T-helper 9 cell (primary cell): ENCODE measurements around the gene RAD17.
"Not testable (repeated sequence)": the region's sequence is repeated elsewhere in the genome, so short reads cannot be mapped to it uniquely, and the experiment has no call there.

Source experiments
- DNase-seq: peaks from one replicate; pipeline ENCODE4 v3.0.0-alpha.2; 2020
- total RNA-seq, 2 donors: gene quantifications; one replicate each; lab custom pipeline; 2026; lab: John Stamatoyannopoulos, UW

Gene RAD17, protein sequence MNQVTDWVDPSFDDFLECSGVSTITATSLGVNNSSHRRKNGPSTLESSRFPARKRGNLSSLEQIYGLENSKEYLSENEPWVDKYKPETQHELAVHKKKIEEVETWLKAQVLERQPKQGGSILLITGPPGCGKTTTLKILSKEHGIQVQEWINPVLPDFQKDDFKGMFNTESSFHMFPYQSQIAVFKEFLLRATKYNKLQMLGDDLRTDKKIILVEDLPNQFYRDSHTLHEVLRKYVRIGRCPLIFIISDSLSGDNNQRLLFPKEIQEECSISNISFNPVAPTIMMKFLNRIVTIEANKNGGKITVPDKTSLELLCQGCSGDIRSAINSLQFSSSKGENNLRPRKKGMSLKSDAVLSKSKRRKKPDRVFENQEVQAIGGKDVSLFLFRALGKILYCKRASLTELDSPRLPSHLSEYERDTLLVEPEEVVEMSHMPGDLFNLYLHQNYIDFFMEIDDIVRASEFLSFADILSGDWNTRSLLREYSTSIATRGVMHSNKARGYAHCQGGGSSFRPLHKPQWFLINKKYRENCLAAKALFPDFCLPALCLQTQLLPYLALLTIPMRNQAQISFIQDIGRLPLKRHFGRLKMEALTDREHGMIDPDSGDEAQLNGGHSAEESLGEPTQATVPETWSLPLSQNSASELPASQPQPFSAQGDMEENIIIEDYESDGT
- total RNA-seq: 46.3 to 55.3 reads per million in 2 donors

DNA sequence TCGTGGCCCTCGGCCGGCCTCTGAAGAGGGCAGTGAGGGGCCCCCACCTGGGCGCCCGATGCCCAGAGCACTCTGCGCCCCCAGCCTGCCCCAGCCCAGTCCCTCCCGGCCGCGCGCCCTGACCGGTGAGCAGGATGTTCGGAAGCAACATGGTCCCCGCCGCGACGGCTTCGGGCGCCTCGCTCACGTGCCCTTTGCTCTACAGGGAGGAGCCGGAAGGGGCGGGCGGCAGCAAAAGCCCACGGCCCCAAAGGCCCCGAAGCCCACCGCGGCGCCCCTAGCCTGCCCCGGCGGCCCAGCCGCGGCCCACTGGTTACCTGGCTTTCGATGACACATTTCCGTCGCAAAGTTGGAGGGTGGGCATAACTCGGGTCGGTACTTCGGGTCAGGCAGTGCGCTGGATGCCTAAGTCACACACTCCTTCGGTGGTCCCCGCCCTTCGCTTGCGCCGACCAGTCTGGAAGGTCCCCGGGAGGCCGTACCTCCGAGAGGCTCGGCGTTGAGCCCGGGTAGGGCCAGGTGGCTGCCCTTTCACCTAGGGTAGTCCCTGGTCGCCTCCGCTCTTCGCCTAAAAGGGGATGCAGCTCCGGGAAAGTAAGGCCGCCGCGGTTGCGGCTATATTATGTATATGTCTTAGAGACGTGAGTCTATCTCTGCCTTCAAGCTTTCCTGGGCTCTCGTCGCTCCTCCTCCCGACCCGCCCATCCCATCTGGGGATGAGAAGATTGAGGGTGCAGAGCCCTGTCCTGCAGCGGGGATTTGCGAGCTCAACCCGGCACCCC is at the start of gene RAD17, which contains the start of the genes AK6 and TAF9:
RAD17 (plus strand) TSS at position 479 of the 782 bp plus-strand sequence. CDS start 2,391 bp downstream, outside the sequence.
AK6 (minus strand) TSS at position 181 of the 782 bp plus-strand sequence; CDS start at position 151, 30 bp downstream.
TAF9 (minus strand) TSS at position 181 of the 782 bp plus-strand sequence. CDS start 3,783 bp downstream, outside the sequence.
- peak; percentile 86 for DNase-seq

DNA sequence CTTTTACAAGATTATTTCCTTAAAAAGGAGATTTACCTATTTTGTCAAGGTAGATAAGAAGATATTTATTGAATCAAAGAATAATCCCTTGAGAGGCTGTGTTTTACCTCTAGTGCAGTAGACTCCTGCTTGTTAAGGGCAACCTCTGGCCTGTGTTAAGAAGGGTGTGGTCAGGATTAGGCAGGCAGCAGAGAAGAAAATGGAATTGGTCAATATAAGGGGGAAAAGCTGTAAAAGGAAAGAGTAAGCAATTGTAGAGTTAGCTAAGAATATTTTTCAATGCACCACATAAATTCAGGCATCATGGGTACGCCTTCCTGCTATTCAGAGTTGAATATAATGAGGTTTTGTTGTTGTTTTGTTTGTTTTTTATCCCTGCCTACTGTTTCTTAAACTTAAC is 43.3 kb upstream of the RAD17 start:
- no peak for DNase-seq

DNA sequence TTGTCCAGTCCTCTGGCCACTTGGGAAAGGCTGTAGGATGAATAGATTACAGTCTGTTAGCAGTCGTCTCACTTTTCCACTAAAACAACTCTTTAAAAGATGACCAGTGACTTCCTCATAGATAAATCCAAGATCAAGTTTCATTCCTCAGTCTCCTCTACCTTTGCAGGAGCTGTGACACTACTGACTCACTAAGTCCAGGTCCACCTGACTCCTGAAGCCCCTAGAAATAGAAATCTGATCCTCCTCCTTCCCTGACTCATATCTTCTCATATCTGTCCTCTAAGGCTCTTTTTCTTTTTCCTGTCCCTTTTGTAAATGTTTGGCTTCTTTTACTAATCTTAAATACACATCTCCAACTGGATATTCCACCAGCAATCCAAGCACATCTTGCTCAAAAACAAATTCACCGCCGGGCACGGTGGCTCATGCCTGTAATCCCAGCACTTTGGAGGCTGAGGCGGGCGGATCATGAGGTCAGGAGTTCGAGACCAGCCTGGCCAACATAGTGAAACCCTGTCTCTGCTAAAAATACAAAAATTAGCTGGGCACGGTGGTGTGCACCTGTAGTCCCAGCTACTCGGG is 39.6 kb upstream of the RAD17 start:
- DNase-seq: no peak

DNA sequence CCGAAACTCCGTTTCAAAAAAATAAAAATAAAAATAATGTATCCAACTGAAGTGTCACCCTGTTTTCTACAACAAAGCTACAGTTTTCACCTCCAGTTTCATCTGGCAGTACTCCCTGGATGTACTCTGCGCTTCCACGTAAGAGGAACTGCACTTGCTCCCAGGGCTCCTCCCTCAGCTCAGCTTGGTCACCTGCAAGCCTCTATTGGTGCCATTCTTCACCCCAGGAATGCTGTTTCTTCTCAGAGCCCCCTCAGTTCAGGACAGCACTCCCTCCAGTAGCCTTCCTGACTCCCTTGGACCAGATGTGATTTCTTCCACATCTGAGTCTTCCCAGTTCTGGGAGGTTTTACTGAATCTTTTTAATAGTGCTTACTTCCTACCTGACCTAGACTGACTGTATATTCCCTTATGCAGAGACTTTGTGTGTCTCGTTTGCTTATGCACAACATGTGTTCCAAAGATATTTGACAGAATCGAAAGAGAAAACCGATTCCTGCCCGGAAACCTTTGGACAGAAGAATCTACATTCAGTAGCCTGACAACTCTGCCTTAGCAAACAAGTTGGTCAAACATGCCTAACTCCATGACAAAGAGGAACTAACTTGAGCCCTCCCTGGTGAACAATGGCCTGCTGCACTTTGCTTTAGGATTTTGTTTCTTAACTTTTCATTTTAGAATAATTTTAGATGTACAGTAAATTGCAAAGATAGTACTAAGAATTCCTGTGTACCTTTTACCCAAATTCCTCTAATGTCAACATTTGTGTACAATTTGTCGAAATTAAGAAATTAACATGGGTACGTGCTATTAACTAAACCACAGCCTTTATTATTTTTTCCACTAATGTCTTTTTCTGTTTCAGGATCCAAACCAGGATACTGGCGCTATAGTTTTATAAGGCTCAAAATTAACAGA is 37.8 kb upstream of the RAD17 start:
- no peak for DNase-seq

DNA sequence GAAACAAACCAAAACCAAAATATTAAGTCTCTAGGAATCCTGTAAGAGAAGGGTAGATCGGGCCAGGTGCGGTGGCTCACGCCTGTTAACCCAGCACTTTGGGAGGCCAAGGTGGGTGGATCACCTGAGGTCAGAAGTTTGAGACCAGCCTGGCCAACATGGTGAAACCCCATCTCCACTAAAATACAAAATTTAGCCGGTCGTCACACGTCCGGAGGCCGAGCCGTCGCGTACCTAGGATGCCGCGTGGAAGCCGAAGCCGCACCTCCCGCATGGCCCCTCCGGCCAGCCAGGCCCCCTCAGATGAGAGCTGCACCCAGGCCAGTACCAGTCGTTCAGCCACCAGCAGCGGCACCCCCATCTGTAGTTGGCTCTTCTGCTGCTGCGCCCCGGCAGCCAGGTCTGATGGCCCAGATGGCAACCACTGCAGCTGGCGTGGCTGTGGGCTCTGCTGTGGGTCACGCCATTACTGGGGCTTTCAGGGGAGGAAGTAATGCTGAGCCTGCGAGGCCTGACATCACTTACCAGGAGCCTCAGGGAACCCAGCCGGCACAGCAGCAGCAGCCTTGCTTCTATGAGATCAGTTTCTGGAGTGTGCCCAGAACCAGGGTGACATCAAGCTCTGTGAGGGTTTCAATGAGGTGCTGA is 35.8 kb upstream of the RAD17 start:
- not testable (repeated sequence) for DNase-seq

DNA sequence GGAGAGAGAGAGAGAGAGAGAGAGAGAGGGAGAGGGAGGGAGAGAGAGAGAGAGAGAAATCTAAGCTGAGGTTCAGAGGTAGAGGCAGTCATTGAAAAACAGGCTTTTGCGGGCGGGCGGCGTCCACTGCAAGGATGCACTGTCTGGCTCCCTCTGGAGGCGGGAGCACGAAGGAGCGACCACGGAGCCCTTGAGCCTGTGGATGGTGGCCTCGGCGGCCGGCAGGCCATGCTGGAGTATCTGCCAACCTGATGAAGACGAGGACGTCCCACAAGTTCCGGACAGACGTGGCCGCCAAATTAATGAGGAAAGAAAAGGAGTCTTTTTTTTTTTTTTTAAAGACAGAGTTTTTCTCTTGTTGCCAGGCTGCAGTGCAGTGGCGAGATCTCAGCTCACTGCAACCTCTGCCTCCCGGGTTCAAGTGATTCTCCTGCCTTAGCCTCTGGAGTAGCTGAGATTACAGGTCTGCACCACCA is 34.8 kb upstream of the RAD17 start:
- peak; percentile 61 for DNase-seq

DNA sequence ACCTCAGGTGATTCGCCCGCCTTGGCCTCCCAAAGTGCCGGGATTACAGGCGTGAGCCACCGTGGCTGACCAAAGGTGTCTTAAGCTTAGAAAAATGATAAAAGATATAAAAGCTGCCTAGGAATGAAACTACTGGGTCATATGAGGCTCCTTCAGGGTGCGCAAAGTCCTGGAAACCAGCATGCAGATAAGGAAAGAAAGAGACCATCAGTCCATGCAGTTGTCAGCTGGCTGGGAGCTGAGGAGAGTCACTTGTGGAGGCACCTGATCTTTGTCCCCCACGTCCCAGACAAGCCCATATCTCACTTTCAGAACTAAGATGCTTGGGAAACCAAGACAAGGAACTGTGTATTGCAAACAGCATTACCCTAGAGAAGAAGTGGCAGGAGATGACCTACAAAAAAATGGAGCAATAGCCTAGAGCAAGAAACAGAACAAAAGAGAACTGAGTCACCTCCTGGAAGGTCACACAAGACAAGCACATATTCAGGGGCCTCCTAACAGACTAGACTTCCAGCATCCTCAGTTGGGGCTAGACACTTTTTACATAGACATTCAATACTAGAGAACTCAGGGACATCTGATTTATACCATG is 34.2 kb upstream of the RAD17 start:
- DNase-seq: no peak

DNA sequence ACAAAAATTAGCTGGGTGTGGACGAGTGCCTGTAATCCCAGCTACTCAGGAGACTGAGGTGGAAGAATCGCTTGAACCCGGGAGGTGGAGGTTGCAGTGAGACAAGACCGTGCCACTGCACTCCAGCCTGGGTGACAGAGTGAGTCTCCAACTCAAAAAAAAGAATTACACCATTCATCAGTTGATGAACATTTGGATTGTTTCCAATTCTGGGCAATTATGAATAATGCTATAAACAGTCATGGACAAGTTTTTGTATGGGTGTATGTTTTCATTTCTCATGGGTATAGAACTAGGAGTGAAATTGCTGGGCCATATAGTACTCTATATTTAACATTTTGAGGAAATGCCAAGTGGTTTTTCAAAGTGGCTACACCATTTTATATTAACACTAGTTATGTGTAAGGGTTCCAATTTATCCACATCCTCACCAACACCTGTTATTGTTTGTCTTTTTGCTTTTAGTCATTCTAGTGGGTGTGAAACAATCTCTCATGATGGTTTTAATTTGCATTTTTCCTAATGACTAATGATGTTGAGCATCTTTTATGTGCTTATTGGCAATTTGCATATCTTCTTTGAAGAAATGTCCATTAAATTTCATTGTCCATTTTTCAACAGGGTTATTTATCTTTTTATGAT is 28.0 kb upstream of the RAD17 start:
- DNase-seq: no peak

DNA sequence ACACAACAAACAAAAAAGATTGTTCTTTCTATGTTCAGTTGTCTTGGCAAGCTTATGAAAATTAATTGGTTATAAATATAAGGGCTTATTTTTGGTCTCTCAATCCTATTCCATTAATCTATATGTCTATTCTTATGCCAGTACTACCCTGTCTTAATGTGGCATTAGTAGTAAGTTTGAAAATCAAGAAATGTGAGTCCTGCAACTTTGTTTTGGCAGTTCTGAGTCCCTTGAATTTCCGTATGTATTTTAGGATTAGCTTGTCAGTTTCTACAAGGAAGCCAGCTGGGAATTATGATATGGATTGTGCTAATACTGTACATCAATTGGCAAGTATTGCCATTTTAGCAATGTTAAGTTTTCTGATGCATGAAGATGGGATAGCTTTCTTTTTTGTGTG is 26.5 kb upstream of the RAD17 start:
- no peak for DNase-seq

DNA sequence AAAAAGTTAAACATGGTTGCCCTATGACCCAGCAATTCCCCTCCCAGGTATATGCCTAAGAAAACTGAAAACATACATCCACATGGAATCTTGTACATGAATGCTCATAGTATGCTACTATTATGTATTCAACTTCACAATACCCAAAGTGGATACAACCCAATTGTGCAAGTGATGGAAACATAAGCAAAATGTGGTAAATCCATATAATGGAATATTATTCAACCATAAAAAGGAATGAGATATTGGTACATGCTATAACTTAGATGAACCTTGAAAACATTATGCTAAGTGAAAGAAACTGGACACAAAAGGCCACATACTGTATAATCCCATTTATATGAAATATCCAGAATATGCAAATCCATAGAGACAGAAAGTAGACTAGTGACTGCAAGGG is 19.0 kb upstream of the RAD17 start:
- no peak for DNase-seq

DNA sequence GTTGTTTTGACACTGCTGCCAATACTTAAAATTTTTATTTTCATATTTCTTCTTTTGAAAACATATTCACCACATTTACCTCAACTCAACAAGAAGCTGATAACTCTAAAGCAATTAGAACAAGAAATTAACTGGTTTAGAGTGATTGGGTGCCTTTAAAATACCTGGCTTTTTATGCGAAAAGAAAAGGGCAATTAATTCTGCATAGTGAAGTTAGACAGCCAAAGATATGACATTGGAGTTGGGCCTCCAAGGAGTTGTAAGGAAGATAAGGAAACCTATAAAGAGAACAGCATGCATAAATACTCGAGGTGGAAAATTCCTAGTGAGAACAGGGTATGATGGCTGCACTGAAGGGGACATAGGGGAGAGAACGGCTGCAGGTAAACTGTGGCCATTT is 9.9 kb upstream of the RAD17 start:
- no peak for DNase-seq

DNA sequence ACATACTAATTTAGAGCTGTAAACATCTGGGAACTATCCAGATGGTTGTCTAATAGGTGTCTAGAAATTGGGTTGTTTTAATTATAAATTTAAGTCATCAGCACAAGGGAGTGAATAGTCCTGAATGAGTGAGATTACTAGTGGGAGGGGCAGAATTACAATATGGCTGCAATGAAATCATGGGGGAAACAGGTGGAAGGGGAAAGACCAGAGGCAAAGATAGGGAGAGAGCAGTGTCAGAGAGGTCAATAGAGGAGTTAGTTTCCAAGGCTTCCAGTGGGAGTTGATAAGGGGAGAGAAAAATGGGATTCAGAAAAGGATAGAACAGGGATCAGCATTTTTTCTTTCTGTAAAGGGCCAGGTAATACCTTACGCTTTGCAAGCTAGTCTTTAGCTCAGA is 9.2 kb upstream of the RAD17 start:
- no peak for DNase-seq

DNA sequence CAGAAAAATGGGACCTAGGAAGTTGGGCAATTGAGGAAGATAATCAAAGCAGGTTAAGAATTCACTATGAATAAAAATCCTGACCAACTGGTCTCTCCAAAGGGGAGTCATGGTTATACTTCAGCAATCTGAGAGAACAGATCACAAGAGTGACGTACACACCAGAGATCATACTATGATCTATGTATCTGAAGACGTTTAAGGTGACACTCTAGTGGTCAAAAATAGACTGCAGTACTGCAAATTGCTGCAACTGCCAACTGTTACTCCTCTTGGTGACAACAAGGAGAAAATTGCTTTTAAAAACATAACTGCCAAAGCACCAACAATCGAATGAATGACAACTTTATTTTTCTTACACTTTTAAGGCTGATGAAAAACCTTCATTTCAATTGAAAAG is 5.2 kb upstream of the RAD17 start:
- no peak for DNase-seq

DNA sequence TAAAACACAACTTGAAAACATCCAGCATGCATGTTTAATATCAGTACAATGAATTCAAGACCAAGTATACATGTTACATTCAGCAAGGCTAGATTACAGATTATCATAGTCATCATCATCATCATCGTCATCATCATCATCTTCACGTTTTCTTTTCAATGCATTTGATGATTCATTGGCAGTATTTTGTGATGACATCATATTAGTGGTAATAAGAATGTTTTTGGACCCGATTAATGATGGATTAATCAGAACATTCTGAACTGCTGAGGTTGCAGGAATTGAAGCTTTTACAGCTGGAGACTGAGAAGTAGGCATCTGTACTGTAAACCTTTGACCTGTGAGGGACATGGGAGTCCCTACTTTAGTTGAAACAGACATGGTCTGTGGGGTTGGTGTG is 4.8 kb upstream of the RAD17 start:
- DNase-seq: no peak

DNA sequence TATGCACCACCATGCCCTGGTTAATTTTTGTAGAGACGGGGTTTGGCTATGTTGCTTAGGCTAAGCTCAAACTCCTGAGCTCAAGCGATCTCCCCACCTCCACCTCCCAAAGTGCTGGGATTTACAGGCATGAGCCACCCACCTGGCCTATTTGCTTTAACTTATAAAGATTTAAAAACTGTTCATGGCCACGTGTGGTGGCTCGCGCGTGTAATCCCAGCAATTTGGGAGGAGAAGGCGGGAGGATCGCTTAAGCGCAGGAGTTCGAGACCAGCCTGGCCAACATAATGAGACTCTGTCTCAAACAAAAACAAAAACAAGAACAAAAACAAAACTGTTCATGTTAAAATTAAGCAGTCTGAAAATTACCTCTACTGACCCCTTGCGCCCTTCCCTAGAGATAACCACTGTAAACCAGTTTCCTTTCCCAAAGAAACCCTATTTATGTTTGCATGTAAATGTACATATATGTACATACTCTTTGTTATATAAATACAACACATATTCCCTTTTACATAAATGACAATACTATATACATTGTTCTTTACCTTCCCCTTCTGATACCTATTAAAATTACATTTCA is 1.8 kb upstream of the RAD17 start:
- DNase-seq: no peak

DNA sequence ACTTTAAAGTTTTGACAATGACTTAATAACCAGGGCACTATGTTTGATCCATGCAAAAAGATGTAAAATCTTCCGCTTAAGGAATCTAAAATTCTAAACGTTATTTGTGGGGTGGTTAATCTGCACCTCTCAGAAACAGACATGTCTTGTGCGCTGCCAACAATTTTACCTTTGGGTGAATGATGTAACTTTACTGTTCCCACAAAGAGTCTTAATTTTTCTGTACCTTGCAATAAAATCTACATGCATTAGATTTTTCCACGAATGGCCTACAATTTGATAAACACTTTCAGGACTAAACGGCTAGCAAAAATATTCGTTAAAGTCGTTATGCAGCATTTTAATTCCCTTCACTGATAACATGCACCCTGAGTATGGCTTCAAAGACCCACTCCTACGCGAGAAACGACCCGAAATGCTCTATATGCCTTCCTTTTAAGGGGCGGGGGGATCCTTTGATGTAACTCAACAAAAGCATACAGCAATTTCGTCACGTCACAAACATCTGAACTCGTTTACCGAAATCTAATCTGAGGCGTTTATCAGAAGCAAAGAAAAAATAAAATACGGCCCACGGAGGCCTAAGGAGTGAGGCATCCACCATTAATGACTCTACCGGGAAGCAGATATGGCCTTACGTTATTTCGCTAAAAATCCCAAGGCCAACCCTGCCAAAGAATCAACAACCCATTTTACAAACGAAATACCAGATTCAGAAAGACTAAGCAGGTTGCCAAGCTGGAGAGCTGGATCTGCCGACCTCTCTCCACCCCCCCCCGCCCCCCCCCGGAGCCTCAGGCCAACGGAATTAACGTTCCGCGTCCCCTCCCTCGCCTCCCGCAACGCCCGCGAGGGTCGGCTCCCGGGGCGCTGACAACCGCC is 919 bp upstream of the RAD17 start:
- no peak for DNase-seq

DNA sequence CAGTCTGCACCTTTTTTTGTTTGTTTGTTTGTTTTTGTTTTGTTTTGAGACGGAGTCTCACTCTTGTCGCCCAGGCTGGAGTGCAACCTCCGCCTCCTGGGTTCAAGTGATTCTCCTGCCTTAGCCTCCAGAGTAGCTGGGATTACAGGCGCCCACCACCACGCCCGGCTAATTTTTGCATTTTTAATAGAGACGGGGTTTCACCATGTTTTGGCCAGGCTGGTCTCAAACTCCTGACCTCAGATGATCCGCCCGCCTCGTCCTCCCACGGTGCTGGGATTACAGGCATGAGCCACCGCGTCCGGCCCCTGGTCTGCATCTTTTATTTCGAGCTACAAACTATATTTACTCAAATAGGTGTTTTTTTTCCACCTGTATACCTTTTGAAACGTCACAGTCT is 717 bp downstream of the RAD17 start:
- DNase-seq: not testable (repeated sequence)

DNA sequence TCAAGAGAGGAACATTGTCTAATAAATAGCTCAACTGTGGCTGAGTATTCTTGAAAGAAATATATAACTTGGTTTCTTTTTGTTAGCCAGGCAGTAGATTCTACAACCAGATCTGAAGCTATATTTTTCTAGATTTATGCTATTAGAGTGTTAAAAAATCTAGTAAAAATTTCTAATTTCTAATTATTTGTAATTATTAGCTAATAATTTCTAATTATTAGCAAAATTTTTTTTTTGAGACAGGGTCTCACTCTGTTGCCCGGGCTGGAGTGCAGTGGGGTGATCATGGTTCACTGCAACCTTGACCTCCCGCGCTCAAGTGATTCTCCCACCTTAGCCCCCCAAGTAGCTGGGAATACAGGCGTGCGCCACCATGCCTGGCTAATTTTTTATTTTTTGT is 2.8 kb downstream of the RAD17 start:
- no peak for DNase-seq
